ENCODE data around the gene SEPHS2. TPM values are rescaled to one million over a fixed set of nuclear protein-coding genes. Genes with fewer than 3 reads are reported as not detected.

SEPHS2 gene
- polyA plus RNA-seq, 3 donors: 91.7 to 98.4 (median 94.5) TPM

DNA sequence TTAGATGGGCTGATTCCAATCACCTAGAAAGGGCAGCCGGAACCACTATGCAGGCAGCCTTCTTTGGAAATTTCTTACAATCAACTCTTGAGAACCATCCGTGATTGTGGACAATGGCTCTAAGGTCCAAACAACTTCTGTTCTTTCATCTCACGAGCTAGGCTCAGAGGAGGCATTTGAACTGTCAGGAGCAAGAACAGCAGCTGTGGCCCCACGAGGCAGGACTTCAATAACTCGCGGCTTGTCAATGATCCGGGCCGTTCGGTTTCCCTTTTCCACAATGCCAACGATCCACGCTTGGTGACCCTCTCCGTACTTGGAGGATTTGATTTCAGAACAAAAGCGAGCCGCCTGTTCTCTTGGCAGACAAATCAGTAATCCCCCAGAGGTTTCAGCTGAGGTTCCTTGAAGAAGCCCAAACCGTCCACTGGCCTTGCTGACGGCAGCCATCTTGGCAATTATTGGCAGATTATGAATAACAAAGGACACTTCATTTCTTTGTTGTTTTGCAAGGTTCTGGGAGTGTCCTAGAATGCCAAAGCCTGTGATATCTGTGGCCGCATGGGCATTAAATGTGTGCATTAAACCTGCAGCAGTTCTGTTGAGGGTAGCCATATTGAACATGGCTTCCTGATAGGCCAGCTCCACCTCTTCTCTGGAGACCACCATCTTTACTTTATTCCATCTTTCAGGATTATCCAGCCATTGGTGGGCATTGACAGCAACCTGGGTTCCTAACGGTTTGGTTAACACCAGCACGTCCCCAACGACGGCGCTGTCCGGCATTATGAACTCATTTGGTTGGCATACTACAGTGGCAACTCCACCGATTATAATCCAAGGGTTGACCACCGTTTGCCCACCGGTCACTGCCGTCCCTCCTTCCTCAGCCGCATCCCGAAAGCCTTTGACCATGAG is 1.2 kb downstream of the SEPHS2 start:
- DNase-seq (ENCODE audit: extremely low read depth in 1 of 11, low read depth in 9 of 11, low spot score in 4 of 11): no peak

GRCh38 chr16:30443631-30444030 is 2.0 kb downstream of the SEPHS2 start:
- no peak for DNase-seq (ENCODE audit: extremely low read depth in 1 of 11, low read depth in 9 of 11, low spot score in 4 of 11)

GRCh38 chr16:30439720-30440348 is 5.8 kb downstream of the SEPHS2 start:
- no peak for DNase-seq (ENCODE audit: extremely low read depth in 1 of 11, low read depth in 9 of 11, low spot score in 4 of 11)

- DNase-seq (ENCODE audit: extremely low read depth in 1 of 11, low read depth in 9 of 11, low spot score in 4 of 11): no peak
Measured at GRCh38 chr16:30438835-30439234, 6.8 kb downstream of the SEPHS2 start.

DNA sequence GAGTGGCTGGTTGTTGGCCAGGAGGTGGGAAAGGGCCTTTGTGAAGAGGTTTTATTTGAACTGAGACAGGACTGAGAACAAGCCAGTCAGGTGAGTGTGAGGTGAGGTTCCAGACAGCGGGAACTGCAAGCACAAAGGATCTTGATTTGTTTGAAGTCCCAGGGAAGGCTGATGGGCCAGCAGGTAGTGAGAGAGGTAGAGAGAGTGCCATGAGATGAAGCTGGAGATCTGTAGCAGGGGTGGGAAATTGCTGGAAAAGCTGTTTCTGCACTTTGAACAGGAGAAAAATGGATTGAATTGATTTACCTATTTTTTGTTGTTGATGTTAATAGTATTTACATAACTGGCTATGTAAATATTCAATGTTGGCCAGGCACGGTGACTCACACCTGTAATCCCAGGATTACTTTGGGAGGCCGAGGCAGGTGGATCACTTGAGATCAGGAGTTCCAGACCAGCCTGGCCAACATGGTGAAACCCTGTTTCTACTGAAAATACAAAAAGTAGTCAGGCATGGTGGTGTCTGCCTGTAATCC is 8.1 kb downstream of the SEPHS2 start:
- no peak for DNase-seq (ENCODE audit: extremely low read depth in 1 of 11, low read depth in 9 of 11, low spot score in 4 of 11)

GRCh38 chr16:30434852-30435251 is 10.8 kb downstream of the SEPHS2 start:
- DNase-seq (ENCODE audit: extremely low read depth in 1 of 11, low read depth in 9 of 11, low spot score in 4 of 11): no peak

GRCh38 chr16:30430428-30430970 is 15.2 kb downstream of the SEPHS2 start:
- DNase-seq (ENCODE audit: extremely low read depth in 1 of 11, low read depth in 9 of 11, low spot score in 4 of 11): no peak

GRCh38 chr16:30429678-30430427 is 15.8 kb downstream of the SEPHS2 start, which contains the start of gene DCTPP1:
Gene DCTPP1, minus strand, starts transcription at chr16:30430030. Its CDS starts 50 bp downstream, at chr16:30429980.
- DNase-seq (ENCODE audit: extremely low read depth in 1 of 11, low read depth in 9 of 11, low spot score in 4 of 11): peak; percentile 91 to 99 (median 96)

- no peak for DNase-seq (ENCODE audit: extremely low read depth in 1 of 11, low read depth in 9 of 11, low spot score in 4 of 11)
Measured at GRCh38 chr16:30429418-30429677, 16.3 kb downstream of the SEPHS2 start.

GRCh38 chr16:30428055-30428454 is 17.6 kb downstream of the SEPHS2 start:
- no peak for DNase-seq (ENCODE audit: extremely low read depth in 1 of 11, low read depth in 9 of 11, low spot score in 4 of 11)

DNA sequence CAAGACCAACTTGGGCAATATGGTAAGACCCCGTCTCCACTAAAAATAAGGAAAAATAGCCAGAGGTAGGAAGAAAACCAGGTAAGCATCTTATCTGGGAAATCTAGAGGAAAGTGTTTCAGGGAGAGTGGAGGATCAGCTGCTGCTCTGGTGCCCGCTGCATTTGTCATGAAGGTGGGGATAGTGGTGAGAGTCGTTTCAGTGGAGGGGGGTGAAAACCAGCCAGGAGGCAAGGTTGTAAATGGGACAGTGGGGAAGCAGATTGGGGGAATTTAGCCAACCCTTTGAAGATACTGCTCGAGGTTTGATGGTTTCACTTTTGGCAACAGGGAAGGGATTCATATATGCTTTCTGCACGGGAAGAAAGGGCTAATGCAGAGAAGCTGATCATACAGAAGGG is 24.7 kb downstream of the SEPHS2 start:
- no peak for DNase-seq (ENCODE audit: extremely low read depth in 1 of 11, low read depth in 9 of 11, low spot score in 4 of 11)

GRCh38 chr16:30418350-30419181 is 27.1 kb downstream of the SEPHS2 start:
- no peak for DNase-seq (ENCODE audit: extremely low read depth in 1 of 11, low read depth in 9 of 11, low spot score in 4 of 11)

- DNase-seq (ENCODE audit: extremely low read depth in 1 of 11, low read depth in 9 of 11, low spot score in 4 of 11): peak in 8 of 11 donors; percentile 82 to 89 (median 88)
Measured at GRCh38 chr16:30417529-30418349, 27.9 kb downstream of the SEPHS2 start.

GRCh38 chr16:30416624-30417528 is 28.8 kb downstream of the SEPHS2 start:
- DNase-seq (ENCODE audit: extremely low read depth in 1 of 11, low read depth in 9 of 11, low spot score in 4 of 11): no peak

GRCh38 chr16:30416047-30416603 is 29.5 kb downstream of the SEPHS2 start:
- no peak for DNase-seq (ENCODE audit: extremely low read depth in 1 of 11, low read depth in 9 of 11, low spot score in 4 of 11)

GRCh38 chr16:30414159-30414558 is 31.5 kb downstream of the SEPHS2 start:
- no peak for DNase-seq (ENCODE audit: extremely low read depth in 1 of 11, low read depth in 9 of 11, low spot score in 4 of 11)

All from renal cortex interstitium (tissue), 11 donors.